ENCODE data around the gene PBX1.

DNA sequence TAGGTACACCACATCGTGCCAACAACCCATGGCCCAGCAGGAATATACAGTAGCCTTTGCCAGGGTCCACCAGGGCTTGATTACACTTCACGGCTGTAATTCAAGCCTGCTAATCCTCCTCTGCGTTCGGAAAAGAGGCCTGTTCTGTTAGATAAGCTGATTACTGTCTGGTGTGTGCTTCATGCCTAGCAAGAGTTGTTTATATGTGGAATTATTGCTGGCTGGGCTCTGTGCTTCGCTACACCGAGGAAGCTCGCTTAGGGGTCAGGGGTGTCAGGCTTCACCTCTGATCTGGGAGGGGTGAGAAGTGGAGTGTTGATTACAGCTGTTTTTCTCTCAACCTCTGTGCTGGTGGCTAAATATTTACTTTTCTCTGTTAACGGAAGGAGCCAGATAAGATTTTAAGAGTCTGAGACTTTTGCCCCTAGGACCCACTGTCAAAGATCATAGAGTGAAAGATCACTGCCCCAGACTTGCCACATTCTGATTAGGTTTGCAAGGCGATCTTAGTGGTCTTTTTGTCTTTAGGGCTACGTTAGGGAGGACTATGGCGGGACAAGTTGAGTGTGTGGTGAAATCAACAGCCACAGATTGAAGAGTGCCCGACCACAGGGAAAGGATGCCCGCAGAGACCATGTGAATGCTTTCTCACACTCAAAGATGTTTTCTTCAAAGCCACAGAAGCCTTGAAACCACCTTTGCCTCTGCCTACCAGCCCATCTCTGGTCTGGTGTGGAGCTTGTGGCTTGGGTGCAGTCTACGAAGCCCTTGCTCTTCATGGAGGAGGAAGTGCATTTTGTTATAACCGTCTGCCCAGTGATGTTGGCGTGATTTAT, 216.1 kb downstream of the PBX1 start:
- TF ChIP-seq, protein P1, sequence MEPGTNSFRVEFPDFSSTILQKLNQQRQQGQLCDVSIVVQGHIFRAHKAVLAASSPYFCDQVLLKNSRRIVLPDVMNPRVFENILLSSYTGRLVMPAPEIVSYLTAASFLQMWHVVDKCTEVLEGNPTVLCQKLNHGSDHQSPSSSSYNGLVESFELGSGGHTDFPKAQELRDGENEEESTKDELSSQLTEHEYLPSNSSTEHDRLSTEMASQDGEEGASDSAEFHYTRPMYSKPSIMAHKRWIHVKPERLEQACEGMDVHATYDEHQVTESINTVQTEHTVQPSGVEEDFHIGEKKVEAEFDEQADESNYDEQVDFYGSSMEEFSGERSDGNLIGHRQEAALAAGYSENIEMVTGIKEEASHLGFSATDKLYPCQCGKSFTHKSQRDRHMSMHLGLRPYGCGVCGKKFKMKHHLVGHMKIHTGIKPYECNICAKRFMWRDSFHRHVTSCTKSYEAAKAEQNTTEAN (CRISPR knock-in tag; IDR thresholded peaks at IDR 0.05) = no peak
- TF ChIP-seq TCF7 (CRISPR knock-in tag; IDR thresholded peaks at IDR 0.05; ENCODE audit: low read depth) (no peak), MYBL2 (CRISPR knock-in tag; IDR thresholded peaks at IDR 0.05) (no peak), FOXJ3 (CRISPR knock-in tag; IDR thresholded peaks at IDR 0.05; ENCODE audit: borderline replicate concordance) (no peak)
- TF ChIP-seq, protein P2, sequence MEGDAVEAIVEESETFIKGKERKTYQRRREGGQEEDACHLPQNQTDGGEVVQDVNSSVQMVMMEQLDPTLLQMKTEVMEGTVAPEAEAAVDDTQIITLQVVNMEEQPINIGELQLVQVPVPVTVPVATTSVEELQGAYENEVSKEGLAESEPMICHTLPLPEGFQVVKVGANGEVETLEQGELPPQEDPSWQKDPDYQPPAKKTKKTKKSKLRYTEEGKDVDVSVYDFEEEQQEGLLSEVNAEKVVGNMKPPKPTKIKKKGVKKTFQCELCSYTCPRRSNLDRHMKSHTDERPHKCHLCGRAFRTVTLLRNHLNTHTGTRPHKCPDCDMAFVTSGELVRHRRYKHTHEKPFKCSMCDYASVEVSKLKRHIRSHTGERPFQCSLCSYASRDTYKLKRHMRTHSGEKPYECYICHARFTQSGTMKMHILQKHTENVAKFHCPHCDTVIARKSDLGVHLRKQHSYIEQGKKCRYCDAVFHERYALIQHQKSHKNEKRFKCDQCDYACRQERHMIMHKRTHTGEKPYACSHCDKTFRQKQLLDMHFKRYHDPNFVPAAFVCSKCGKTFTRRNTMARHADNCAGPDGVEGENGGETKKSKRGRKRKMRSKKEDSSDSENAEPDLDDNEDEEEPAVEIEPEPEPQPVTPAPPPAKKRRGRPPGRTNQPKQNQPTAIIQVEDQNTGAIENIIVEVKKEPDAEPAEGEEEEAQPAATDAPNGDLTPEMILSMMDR (IDR thresholded peaks at IDR 0.05) = no peak
- TF ChIP-seq, protein P3, sequence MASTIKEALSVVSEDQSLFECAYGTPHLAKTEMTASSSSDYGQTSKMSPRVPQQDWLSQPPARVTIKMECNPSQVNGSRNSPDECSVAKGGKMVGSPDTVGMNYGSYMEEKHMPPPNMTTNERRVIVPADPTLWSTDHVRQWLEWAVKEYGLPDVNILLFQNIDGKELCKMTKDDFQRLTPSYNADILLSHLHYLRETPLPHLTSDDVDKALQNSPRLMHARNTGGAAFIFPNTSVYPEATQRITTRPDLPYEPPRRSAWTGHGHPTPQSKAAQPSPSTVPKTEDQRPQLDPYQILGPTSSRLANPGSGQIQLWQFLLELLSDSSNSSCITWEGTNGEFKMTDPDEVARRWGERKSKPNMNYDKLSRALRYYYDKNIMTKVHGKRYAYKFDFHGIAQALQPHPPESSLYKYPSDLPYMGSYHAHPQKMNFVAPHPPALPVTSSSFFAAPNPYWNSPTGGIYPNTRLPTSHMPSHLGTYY (CRISPR knock-in tag; IDR thresholded peaks at IDR 0.05) = no peak
- TF ChIP-seq, protein P4, sequence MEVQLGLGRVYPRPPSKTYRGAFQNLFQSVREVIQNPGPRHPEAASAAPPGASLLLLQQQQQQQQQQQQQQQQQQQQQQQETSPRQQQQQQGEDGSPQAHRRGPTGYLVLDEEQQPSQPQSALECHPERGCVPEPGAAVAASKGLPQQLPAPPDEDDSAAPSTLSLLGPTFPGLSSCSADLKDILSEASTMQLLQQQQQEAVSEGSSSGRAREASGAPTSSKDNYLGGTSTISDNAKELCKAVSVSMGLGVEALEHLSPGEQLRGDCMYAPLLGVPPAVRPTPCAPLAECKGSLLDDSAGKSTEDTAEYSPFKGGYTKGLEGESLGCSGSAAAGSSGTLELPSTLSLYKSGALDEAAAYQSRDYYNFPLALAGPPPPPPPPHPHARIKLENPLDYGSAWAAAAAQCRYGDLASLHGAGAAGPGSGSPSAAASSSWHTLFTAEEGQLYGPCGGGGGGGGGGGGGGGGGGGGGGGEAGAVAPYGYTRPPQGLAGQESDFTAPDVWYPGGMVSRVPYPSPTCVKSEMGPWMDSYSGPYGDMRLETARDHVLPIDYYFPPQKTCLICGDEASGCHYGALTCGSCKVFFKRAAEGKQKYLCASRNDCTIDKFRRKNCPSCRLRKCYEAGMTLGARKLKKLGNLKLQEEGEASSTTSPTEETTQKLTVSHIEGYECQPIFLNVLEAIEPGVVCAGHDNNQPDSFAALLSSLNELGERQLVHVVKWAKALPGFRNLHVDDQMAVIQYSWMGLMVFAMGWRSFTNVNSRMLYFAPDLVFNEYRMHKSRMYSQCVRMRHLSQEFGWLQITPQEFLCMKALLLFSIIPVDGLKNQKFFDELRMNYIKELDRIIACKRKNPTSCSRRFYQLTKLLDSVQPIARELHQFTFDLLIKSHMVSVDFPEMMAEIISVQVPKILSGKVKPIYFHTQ (CRISPR knock-in tag; IDR thresholded peaks at IDR 0.05) = no peak
- TF ChIP-seq, protein P5, sequence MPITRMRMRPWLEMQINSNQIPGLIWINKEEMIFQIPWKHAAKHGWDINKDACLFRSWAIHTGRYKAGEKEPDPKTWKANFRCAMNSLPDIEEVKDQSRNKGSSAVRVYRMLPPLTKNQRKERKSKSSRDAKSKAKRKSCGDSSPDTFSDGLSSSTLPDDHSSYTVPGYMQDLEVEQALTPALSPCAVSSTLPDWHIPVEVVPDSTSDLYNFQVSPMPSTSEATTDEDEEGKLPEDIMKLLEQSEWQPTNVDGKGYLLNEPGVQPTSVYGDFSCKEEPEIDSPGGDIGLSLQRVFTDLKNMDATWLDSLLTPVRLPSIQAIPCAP (CRISPR knock-in tag; IDR thresholded peaks at IDR 0.05) = no peak
